ENCODE results near the gene KLRC3. TPM values are rescaled to one million over a fixed set of nuclear protein-coding genes. Genes with fewer than 3 reads are reported as not detected.
A peak's percentile ranks its signal among the peaks of the same experiment; 100 is the strongest.

Gene KLRC3
- total RNA-seq, 1 donor from 2014 or later = not detected

- H3K4me1 Mint-ChIP-seq = peaks cover 29% of the 10 kb centered on the region
- no peaks in the 10 kb centered on the region for H3K27me3 Mint-ChIP-seq (ENCODE audit: low read depth)
Measured at GRCh38 chr12:10365696-10366405, 54.5 kb downstream of the KLRC3 start.

GRCh38 chr12:10364815-10365622 lies 55.4 kb downstream of the KLRC3 start:
- no peak for DNase-seq (ENCODE audit: low read depth, low spot score)

More at GRCh38 chr12:10365696-10366405, 54.5 kb downstream of the KLRC3 start:
- no peak overlapping the region for H3K4me3 Mint-ChIP-seq
- DNase-seq (ENCODE audit: low read depth, low spot score) = no peak
- H3K9me3 Mint-ChIP-seq = peaks cover 4% of the 10 kb centered on the region
- TF ChIP-seq CTCF (conservative IDR thresholded peaks at IDR 0.05) = peak; percentile 48
- peaks cover 3% of the 10 kb centered on the region for H3K36me3 Mint-ChIP-seq (ENCODE audit: low read depth)
- H3K27ac Mint-ChIP-seq (ENCODE audit: unreplicated experiment) = no peak overlapping the region

GRCh38 chr12:10363914-10364814 lies 56.2 kb downstream of the KLRC3 start:
- Mint-ChIP-seq H3K4me1 (peaks cover 32% of the 10 kb centered on the region), H3K27me3 (ENCODE audit: low read depth) (no peaks in the 10 kb centered on the region), H3K27ac (ENCODE audit: unreplicated experiment) (no peak overlapping the region), H3K4me3 (no peak overlapping the region), H3K9me3 (peaks cover 4% of the 10 kb centered on the region), H3K36me3 (ENCODE audit: low read depth) (peaks cover 3% of the 10 kb centered on the region)
- no peak for TF ChIP-seq CTCF (conservative IDR thresholded peaks at IDR 0.05)
- no peak for DNase-seq (ENCODE audit: low read depth, low spot score)

More at GRCh38 chr12:10364815-10365622, 55.4 kb downstream of the KLRC3 start:
- Mint-ChIP-seq H3K4me1 (peaks cover 32% of the 10 kb centered on the region), H3K4me3 (no peak overlapping the region), H3K27me3 (ENCODE audit: low read depth) (no peaks in the 10 kb centered on the region), H3K27ac (ENCODE audit: unreplicated experiment) (no peak overlapping the region), H3K9me3 (peaks cover 4% of the 10 kb centered on the region), H3K36me3 (ENCODE audit: low read depth) (peaks cover 3% of the 10 kb centered on the region)
- no peak for TF ChIP-seq CTCF (conservative IDR thresholded peaks at IDR 0.05)

GRCh38 chr12:10363658-10363913 lies 56.8 kb downstream of the KLRC3 start:
- H3K4me1 Mint-ChIP-seq = peaks cover 28% of the 10 kb centered on the region

More at GRCh38 chr12:10363658-10363913, 56.8 kb downstream of the KLRC3 start:
- peaks cover 4% of the 10 kb centered on the region for H3K9me3 Mint-ChIP-seq
- no peak for TF ChIP-seq CTCF (conservative IDR thresholded peaks at IDR 0.05)
- H3K4me3 Mint-ChIP-seq = no peak overlapping the region
- H3K36me3 Mint-ChIP-seq (ENCODE audit: low read depth) = peaks cover 3% of the 10 kb centered on the region
- H3K27ac Mint-ChIP-seq (ENCODE audit: unreplicated experiment) = no peak overlapping the region
- H3K27me3 Mint-ChIP-seq (ENCODE audit: low read depth) = no peaks in the 10 kb centered on the region
- DNase-seq (ENCODE audit: low read depth, low spot score) = no peak

Data from neural crest cell (in vitro differentiated cells).